Ectodermal cell (in vitro differentiated cells): Measurements from ENCODE around the gene CADPS.

Experiments
- H3K27ac ChIP-seq: 2 replicates; pipeline ENCODE4 v1.7.0; 2013; ENCODE audit warnings: mild to moderate bottlenecking, low read depth, low read length; ENCODE audit not compliant: insufficient read depth, poor library complexity, severe bottlenecking
- H3K27me3 ChIP-seq: 2 replicates; pipeline ENCODE4 v1.7.0; 2013; ENCODE audit warnings: mild to moderate bottlenecking, low read length; ENCODE audit not compliant: insufficient read depth, control insufficient read depth, poor library complexity, severe bottlenecking
- H3K36me3 ChIP-seq: one replicate; pipeline ENCODE4 v1.7.0; 2013; ENCODE audit warnings: low read length; ENCODE audit not compliant: control insufficient read depth, insufficient read depth
- H3K4me1 ChIP-seq: one replicate; pipeline ENCODE4 v1.7.0; 2013; ENCODE audit warnings: low read length; ENCODE audit not compliant: control insufficient read depth, insufficient read depth
- H3K4me3 ChIP-seq: 2 replicates; pipeline ENCODE4 v1.7.0; 2013; ENCODE audit warnings: low read depth, low read length, control low read depth; ENCODE audit not compliant: insufficient read depth
- H3K9me3 ChIP-seq: 2 replicates; pipeline ENCODE4 v1.7.0; 2013; ENCODE audit warnings: mild to moderate bottlenecking, low read length, moderate library complexity; ENCODE audit not compliant: control insufficient read depth
- WGBS, 2 experiments: methylation state at CpG; one replicate each; pipeline ENCODE4 v1.1.7; 2013; ENCODE audit warnings: missing lambda C conversion rate in 2 of 2; 5-methylcytosine and 5-hydroxymethylcytosine counted together

CADPS gene

DNA sequence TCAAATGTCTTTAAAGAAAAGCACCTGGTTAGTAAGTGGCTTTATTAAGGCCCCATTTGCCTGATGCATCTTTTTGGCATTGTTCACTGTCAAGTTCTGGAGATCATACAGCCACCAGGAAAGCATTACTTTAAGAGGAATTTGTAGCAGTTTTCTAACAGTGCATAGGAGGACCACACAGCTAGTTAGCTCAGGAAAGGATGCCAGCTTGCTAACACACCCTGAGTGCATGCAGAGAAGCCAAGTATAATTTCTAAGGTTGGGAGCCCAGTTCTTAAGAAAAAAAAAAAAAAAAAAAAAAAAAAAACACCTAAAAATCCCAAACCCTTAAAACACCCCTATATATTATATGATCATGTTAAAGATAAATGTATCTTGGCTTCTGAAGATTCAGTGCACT is 399.9 kb downstream of the CADPS start:
- Histone ChIP-seq H3K4me1 (no peaks in the 10 kb centered on the region), H3K4me3 (no peak overlapping the region), H3K9me3 (no peaks in the 10 kb centered on the region), H3K27me3 (no peaks in the 10 kb centered on the region), H3K27ac (no peak overlapping the region), H3K36me3 (no peaks in the 10 kb centered on the region)

DNA sequence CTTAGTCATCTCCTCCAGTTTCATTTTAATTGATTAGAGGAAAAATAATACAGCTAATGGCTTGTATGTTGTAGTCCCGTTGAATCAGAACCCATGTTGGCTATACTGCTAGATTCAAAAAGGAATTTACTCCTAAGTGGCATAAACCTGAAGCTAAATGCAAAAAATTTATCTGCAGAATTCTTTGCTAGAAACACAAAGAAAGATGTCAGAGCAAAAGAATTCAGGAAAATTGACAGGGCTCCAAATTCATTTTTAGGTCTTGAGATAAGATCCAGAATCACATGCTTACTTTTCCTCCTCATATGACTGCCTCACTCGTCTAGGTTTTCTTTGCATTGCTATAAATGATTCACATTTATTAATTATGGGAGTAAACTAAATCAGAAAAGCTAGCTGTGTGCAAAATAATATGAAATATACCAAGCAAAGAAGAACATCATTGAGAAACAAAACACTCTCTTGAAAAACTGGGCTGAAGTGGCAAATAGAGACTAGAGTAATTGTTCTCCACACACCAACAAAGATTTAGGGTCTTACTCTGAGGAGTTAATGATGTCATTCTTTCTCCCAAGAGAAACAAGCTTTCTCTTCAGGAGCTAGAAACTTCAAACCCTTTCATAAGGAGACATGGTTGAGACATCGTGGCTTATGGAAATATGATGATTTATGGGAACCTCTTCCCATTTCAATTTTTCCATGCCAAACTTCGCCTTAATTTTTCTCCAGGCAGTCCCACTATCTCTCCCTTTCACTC is 407.1 kb downstream of the CADPS start:
- Histone ChIP-seq H3K36me3 (no peaks in the 10 kb centered on the region), H3K27ac (no peak overlapping the region), H3K4me3 (no peak overlapping the region), H3K27me3 (no peaks in the 10 kb centered on the region), H3K4me1 (no peaks in the 10 kb centered on the region), H3K9me3 (no peaks in the 10 kb centered on the region)
- WGBS, 2 experiments: 86 to 93% methylated on average over 3 of the region's 4 CpGs

DNA sequence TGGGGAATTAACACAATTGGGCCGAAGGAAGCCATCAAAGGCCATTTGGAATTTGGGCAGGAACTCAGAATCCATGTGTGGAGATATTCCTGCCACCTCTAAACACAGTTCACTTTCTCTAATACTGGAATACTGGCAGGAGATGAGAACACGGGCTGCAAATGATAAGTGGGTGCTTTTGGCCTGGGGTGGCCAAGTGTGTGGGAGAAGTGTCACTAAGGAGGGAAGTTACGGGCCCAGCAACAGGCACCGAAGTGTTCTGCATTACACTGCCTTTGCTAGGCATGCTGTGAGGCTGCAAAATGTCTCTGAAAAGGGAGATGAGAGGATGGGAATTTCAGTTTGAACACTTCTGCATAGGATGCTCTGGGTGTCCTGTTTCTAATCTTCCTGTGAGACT is 412.4 kb downstream of the CADPS start:
- WGBS, 2 experiments: 89 to 92% methylated on average over 4 of the region's 4 CpGs
- Histone ChIP-seq H3K4me1 (no peaks in the 10 kb centered on the region), H3K36me3 (no peaks in the 10 kb centered on the region), H3K4me3 (no peak overlapping the region), H3K27me3 (no peaks in the 10 kb centered on the region), H3K27ac (no peak overlapping the region), H3K9me3 (no peaks in the 10 kb centered on the region)

DNA sequence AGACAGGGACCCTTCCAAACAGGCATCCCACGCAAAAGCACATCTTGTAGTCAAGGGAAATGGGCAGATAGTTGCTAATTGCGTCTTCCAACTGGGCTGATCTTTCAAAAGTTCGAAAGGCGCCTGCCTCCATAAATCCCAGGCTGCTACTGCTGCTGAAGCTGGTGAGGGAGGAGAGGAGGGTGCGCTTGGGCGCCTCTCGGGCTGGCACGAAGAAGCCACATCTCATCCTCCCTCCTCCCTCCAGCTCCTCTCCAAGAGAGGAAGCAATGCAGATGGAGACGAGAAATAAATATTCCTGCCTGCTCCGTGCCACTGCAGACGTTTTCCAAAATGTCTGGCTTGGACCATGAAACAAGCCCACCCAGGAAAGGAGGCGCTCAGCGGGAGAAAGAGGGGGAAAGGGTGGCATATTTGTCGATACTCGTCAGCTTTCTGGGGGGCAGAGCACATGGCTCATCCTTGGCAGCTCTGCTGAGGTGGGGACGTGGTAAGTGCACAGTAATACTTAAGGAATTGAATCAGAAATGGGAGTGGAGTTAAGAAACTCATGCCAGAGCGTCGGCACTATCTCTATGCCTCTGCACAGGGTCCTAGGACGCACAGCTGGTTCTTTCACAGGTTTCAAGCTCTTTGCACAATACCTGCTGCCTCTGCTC is 413.0 kb downstream of the CADPS start:
- Histone ChIP-seq H3K27ac (no peak overlapping the region), H3K36me3 (no peaks in the 10 kb centered on the region), H3K27me3 (no peaks in the 10 kb centered on the region), H3K4me3 (no peak overlapping the region), H3K9me3 (no peaks in the 10 kb centered on the region), H3K4me1 (no peaks in the 10 kb centered on the region)
- WGBS, 2 experiments: 93% methylated on average over 15 to 19 of the region's 19 CpGs

DNA sequence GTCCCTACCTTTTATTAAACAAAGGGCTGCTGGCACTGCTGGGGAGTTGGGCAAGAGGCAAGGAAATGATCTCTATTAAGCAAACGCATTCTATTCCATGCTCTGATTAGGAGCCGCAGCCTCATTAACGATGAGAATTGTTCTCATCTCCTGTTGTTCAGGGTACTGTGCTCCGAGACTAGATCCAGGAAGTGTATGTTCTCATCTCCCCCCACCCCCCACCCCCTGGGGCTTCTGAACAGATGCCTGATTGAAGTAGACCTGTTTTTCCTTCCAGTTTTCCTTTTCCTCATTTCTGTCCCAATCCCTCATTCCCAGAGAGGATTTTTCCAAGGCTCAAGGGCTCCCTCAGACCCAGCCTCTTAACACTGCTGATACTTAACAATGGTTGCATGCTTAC is 420.3 kb downstream of the CADPS start:
- 66 to 68% methylated on average over 4 of the region's 4 CpGs for WGBS, 2 experiments

GRCh38 chr3:62453448-62453847 is 421.8 kb downstream of the CADPS start:
- Histone ChIP-seq H3K4me3 (no peak overlapping the region), H3K27ac (no peak overlapping the region), H3K27me3 (no peaks in the 10 kb centered on the region), H3K4me1 (no peaks in the 10 kb centered on the region), H3K9me3 (no peaks in the 10 kb centered on the region), H3K36me3 (no peaks in the 10 kb centered on the region)
- WGBS, 2 experiments: 93 to 94% methylated on average over 6 of the region's 6 CpGs

More for the DNA sequence above, 420.3 kb downstream of the CADPS start:
- Histone ChIP-seq H3K4me3 (no peak overlapping the region), H3K36me3 (no peaks in the 10 kb centered on the region), H3K27me3 (no peaks in the 10 kb centered on the region), H3K27ac (no peak overlapping the region), H3K9me3 (no peaks in the 10 kb centered on the region), H3K4me1 (no peaks in the 10 kb centered on the region)

DNA sequence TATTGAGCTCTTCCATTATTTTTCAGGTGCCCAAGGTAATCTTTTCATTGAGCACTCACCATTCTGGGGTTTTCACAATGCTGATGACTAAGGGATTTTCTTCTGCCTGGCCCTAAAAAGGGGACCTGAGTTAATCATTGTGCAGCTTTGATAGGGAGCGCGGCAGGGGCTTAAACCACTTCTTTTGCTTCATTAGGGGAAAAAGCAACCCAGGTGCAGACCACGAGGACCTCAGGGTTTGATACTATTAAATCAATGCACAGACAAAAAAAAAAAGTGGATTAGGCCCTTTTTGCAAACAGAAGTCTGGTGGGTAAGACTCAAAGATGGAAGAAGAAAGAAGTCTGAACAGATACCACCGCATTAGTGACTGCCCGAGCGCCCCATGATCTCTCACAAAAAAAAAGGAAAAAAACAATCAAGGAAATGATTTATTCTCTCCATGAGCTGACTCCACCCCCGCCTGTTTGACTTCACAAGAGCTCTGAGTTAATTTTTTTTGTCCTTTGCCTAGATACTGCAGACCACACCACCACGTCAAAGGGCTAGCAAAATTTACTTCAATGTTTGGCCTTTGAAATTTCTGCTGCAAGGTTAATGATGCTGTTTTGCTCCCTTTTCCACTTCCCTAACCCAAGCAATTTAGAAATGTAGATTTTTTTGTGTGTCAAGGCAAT is 423.9 kb downstream of the CADPS start:
- 85 to 86% methylated on average over 8 of the region's 8 CpGs for WGBS, 2 experiments
- Histone ChIP-seq H3K4me3 (no peak overlapping the region), H3K27ac (no peak overlapping the region), H3K4me1 (no peaks in the 10 kb centered on the region), H3K9me3 (no peaks in the 10 kb centered on the region), H3K36me3 (no peaks in the 10 kb centered on the region), H3K27me3 (no peaks in the 10 kb centered on the region)

GRCh38 chr3:62446337-62446940 is 428.8 kb downstream of the CADPS start:
- Histone ChIP-seq H3K27me3 (no peaks in the 10 kb centered on the region), H3K27ac (no peak overlapping the region), H3K9me3 (no peaks in the 10 kb centered on the region), H3K36me3 (no peaks in the 10 kb centered on the region), H3K4me3 (no peak overlapping the region), H3K4me1 (no peaks in the 10 kb centered on the region)
- 95% methylated on average over 5 of the region's 5 CpGs for WGBS, 2 experiments

DNA sequence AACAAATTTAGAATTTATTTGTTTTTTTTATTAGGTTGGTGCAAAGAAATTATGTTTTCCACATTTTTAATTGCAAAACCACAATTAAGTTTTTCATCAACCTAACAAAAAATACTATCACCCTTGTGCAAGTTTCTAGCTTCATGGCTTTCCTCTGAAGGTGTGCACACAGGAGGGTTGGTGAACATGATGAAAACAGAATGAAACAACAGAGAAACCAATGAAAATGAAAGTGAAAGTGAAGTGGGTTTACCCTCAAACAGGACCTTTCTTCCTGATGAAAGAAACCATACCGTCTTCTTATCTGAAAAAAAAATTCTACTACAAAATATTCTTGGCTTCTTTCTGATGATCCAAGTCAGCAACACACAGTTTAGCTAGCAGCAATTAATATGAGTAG is 429.9 kb downstream of the CADPS start:
- H3K4me3 ChIP-seq: no peak overlapping the region
- H3K27ac ChIP-seq: no peak overlapping the region
- H3K36me3 ChIP-seq: no peaks in the 10 kb centered on the region
- no peaks in the 10 kb centered on the region for H3K27me3 ChIP-seq
- WGBS, 2 experiments: 22 to 28% methylated on average over 1 of the region's 1 CpG
- no peaks in the 10 kb centered on the region for H3K4me1 ChIP-seq
- no peaks in the 10 kb centered on the region for H3K9me3 ChIP-seq

DNA sequence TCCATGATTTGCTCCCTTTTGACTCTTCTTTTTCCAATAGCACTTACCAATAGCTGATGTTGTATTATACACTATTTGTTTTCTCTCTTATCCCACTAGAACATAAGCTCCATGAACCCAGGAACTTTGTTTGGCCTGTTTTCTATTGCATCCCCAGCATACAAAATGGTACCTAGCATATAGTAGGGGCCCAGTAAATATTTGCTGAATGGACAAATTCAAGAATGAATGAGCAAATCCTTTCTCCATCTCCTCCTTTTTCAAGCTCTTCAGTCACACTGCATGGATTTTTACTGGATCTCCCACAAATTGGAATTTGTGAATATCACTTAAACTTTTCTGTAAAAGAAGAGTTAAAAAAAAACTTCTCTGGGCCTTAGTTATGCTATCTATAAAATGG is 435.2 kb downstream of the CADPS start:
- Histone ChIP-seq H3K27ac (no peak overlapping the region), H3K27me3 (peaks cover 9% of the 10 kb centered on the region), H3K4me1 (no peaks in the 10 kb centered on the region), H3K36me3 (no peaks in the 10 kb centered on the region), H3K4me3 (no peak overlapping the region), H3K9me3 (no peaks in the 10 kb centered on the region)
